H1 (cell line): ENCODE results near the gene CLEC1A. TPM values are rescaled to one million over a fixed set of nuclear protein-coding genes. Genes with fewer than 3 reads are reported as not detected.

Experiments
- CTCF ChIA-PET: fragments of 300-600 bp; sonication (Branson Sonifier 250); formaldehyde crosslinking; loops from one replicate; lab custom pipeline; 2021; ENCODE audit not compliant: partially characterized antibody; lab: Charles Lee
- POLR2A ChIA-PET: fragments of 300-600 bp; sonication (Branson Sonifier 250); formaldehyde crosslinking; loops from one replicate; lab custom pipeline; 2021; ENCODE audit warnings: inconsistent platforms; ENCODE audit not compliant: partially characterized antibody; lab: Charles Lee
- DNase-seq, 2 experiments: peaks; one replicate each; pipeline versions ENCODE4 v3.0.0 to v3.0.0-alpha.2; 2010 to 2022; ENCODE audit warnings: low spot score in 2 of 2, low read depth in 1 of 2, mixed read lengths in 1 of 2
- FAIRE-seq: peaks from 2 replicates; lab custom pipeline; 2011; peaks lifted over from hg19 to GRCh38; lab: Jason Lieb, UNC
- H2AFZ ChIP-seq: 2 replicates; pipeline ENCODE4 v1.8.1; 2012; ENCODE audit warnings: low read length, inconsistent platforms
- H2AK5ac ChIP-seq: 2 replicates; pipeline ENCODE4 v1.6.1; 2013; ENCODE audit warnings: low read depth, low read length
- H2BK120ac ChIP-seq: replicated peaks from 2 replicates; pipeline ENCODE3; 2013; ENCODE audit warnings: low read depth, low read length, inconsistent platforms
- H2BK12ac ChIP-seq: 2 replicates; pipeline ENCODE4 v1.6.1; 2013; ENCODE audit warnings: low read depth, low read length
- H2BK15ac ChIP-seq: 2 replicates; pipeline ENCODE4 v1.6.1; 2013; ENCODE audit warnings: low read length
- H2BK20ac ChIP-seq: 2 replicates; pipeline ENCODE4 v1.6.1; 2013; ENCODE audit warnings: low read length
- H2BK5ac ChIP-seq: 2 replicates; pipeline ENCODE4 v1.6.1; 2013; ENCODE audit warnings: low read depth, low read length
- H3K14ac ChIP-seq: 2 replicates; pipeline ENCODE4 v1.6.1; 2013; ENCODE audit warnings: inconsistent platforms; ENCODE audit not compliant: insufficient read length
- H3K18ac ChIP-seq: 2 replicates; pipeline ENCODE4 v1.6.1; 2013; ENCODE audit warnings: low read length; ENCODE audit errors: extremely low read depth
- H3K23ac ChIP-seq: 2 replicates; pipeline ENCODE4 v1.6.1; 2013; ENCODE audit warnings: inconsistent platforms; ENCODE audit not compliant: insufficient read length
- H3K23me2 ChIP-seq: 2 replicates; pipeline ENCODE4 v1.6.1; 2013; ENCODE audit warnings: low read depth, low read length
- H3K27ac ChIP-seq: 2 replicates; pipeline ENCODE4 v1.6.1; 2011; ENCODE audit warnings: low read depth, low read length, inconsistent platforms
- H3K27me3 ChIP-seq, 4 experiments: replicated peaks in 1 of 4; 1 replicate in 1 of 4; 2 replicates in 3 of 4; pipeline versions ENCODE4 v1.6.1 to v1.8.1; 2011 to 2013; ENCODE audit warnings: low read length in 3 of 4, mild to moderate bottlenecking in 3 of 4, inconsistent platforms in 2 of 4, mixed read lengths in 2 of 4, moderate library complexity in 1 of 4; ENCODE audit not compliant: control insufficient read depth in 3 of 4, insufficient read depth in 3 of 4; ENCODE audit errors: extremely low read depth in 1 of 4
- H3K36me3 ChIP-seq, 4 experiments: 2 replicates each; pipeline versions ENCODE4 v1.6.1 to v1.8.1; 2011 to 2013; ENCODE audit warnings: mild to moderate bottlenecking in 4 of 4, low read length in 3 of 4, moderate library complexity in 2 of 4, control low read depth in 1 of 4, inconsistent platforms in 1 of 4; ENCODE audit not compliant: insufficient read depth in 4 of 4, control insufficient read depth in 2 of 4
- H3K4ac ChIP-seq: replicated peaks from 2 replicates; pipeline ENCODE3; 2013; ENCODE audit warnings: low read length, low read depth, mixed read lengths, inconsistent platforms; ENCODE audit not compliant: insufficient read length
- H3K4me1 ChIP-seq, 4 experiments: replicated peaks in 1 of 4; 1 replicate in 1 of 4; 2 replicates in 3 of 4; pipeline versions ENCODE4 v1.6.1 to v1.8.1; 2011 to 2013; ENCODE audit warnings: low read length in 3 of 4, inconsistent platforms in 2 of 4, mixed read lengths in 1 of 4; ENCODE audit not compliant: insufficient read depth in 4 of 4, control insufficient read depth in 3 of 4
- H3K4me2 ChIP-seq, 2 experiments: 2 replicates each; pipeline versions ENCODE4 v1.6.1 to v1.8.1; 2011 to 2013; ENCODE audit warnings: low read depth in 2 of 2, low read length in 2 of 2, control low read depth in 1 of 2, inconsistent platforms in 1 of 2, mild to moderate bottlenecking in 1 of 2; ENCODE audit not compliant: insufficient read depth in 1 of 2
- H3K4me3 ChIP-seq, 4 experiments: fragments of 200-600, 300-600 bp in 1 of 4; sonication (generic), shearing (Covaris generic), sonication (Bioruptor Twin) in 1 of 4; 2 replicates each; pipeline versions ENCODE4 v1.5.1 to v1.8.1; 2011 to 2016; ENCODE audit warnings: low read length in 4 of 4, low read depth in 3 of 4, control low read depth in 2 of 4, inconsistent platforms in 2 of 4, mild to moderate bottlenecking in 2 of 4, mixed read lengths in 1 of 4, moderate library complexity in 1 of 4; ENCODE audit not compliant: insufficient read depth in 2 of 4; ENCODE audit errors: extremely low read depth in 1 of 4
- H3K56ac ChIP-seq: replicated peaks from 2 replicates; pipeline ENCODE3; 2013; ENCODE audit warnings: low read depth, mild to moderate bottlenecking, mixed read lengths, low read length, inconsistent platforms; ENCODE audit not compliant: insufficient read length
- H3K79me1 ChIP-seq: 2 replicates; pipeline ENCODE4 v1.6.1; 2013; ENCODE audit warnings: low read depth, low read length, control low read depth
- H3K79me2 ChIP-seq, 2 experiments: 2 replicates each; pipeline versions ENCODE4 v1.6.1 to v1.8.1; 2012 to 2013; ENCODE audit warnings: low read length in 2 of 2, mild to moderate bottlenecking in 2 of 2, inconsistent platforms in 1 of 2; ENCODE audit not compliant: insufficient read depth in 2 of 2, control insufficient read depth in 1 of 2
- H3K9ac ChIP-seq, 4 experiments: replicated peaks in 1 of 4; 1 replicate in 1 of 4; 2 replicates in 3 of 4; pipeline versions ENCODE4 v1.6.1 to v1.8.1; 2011 to 2013; ENCODE audit warnings: low read depth in 3 of 4, low read length in 3 of 4, control low read depth in 2 of 4, mild to moderate bottlenecking in 2 of 4, moderate library complexity in 2 of 4, inconsistent platforms in 1 of 4; ENCODE audit errors: extremely low read depth in 1 of 4
- H3K9me3 ChIP-seq, 2 experiments: 2 replicates each; pipeline versions ENCODE4 v1.6.1 to v1.8.1; 2012 to 2013; ENCODE audit warnings: mild to moderate bottlenecking in 2 of 2, moderate library complexity in 2 of 2, control low read depth in 1 of 2, inconsistent platforms in 1 of 2, low read depth in 1 of 2, low read length in 1 of 2, mixed read lengths in 1 of 2; ENCODE audit not compliant: insufficient read depth in 2 of 2
- H4K20me1 ChIP-seq, 2 experiments: replicated peaks in 1 of 2; 2 replicates each; pipeline versions ENCODE3 to v1.8.1; 2011 to 2013; ENCODE audit warnings: inconsistent platforms in 2 of 2, low read length in 2 of 2, mild to moderate bottlenecking in 1 of 2; ENCODE audit not compliant: insufficient read depth in 2 of 2, control insufficient read depth in 1 of 2
- H4K5ac ChIP-seq: 2 replicates; pipeline ENCODE4 v1.6.1; 2013; ENCODE audit warnings: low read length, low read depth, mixed read lengths, inconsistent platforms; ENCODE audit not compliant: insufficient read length
- H4K8ac ChIP-seq: 2 replicates; pipeline ENCODE4 v1.8.0; 2013; ENCODE audit warnings: mild to moderate bottlenecking, moderate library complexity, low read length, inconsistent platforms; ENCODE audit not compliant: insufficient read depth; ENCODE audit errors: extremely low read depth
- H4K91ac ChIP-seq: replicated peaks from 2 replicates; pipeline ENCODE3; 2013; ENCODE audit warnings: low read length, mixed read lengths, inconsistent platforms; ENCODE audit not compliant: insufficient read length
- HDAC6 ChIP-seq: IDR thresholded peaks from one replicate; pipeline ENCODE4 v1.7.1; 2012; ENCODE audit warnings: low read depth, mild to moderate bottlenecking, inconsistent platforms, low read length, moderate library complexity
- KDM1A ChIP-seq: fragments of 200-600, 300-600 bp; sonication (generic); IDR thresholded peaks from 2 replicates; pipeline ENCODE4 v1.7.1; 2016; ENCODE audit warnings: mild to moderate bottlenecking, low read length, borderline replicate concordance
- WGBS, 2 experiments: shearing (Covaris generic) in 1 of 2; methylation state at CpG; one replicate each; pipeline versions ENCODE4 v1.1.6 to v1.1.7; 2013 to 2015; ENCODE audit warnings: low lambda C conversion rate in 2 of 2, mixed read lengths in 2 of 2, inconsistent platforms in 1 of 2, low coverage in 1 of 2, missing lambda C conversion rate in 1 of 2; ENCODE audit not compliant: insufficient replicate concordance in 2 of 2, insufficient coverage in 1 of 2, insufficient read length in 1 of 2; ENCODE audit errors: extremely low coverage in 1 of 2, missing lambda C conversion rate in 1 of 2; 5-methylcytosine and 5-hydroxymethylcytosine counted together
- polyA plus RNA-seq, 7 experiments: library from polyadenylated mRNA; depleted of rRNA in 3 of 7; stranded (reverse) in 5 of 7; unstranded in 2 of 7; fragments of >200 nt in 5 of 7; fragments of 200-250 nt in 2 of 7; gene quantifications; 1 replicate in 5 of 7; 2 replicates in 1 of 7; 4 replicates in 1 of 7; pipeline versions ENCODE4 v1.2.1 to v1.2.3, GENCODE V29; 2011 to 2013; ENCODE audit warnings: missing spikeins in 2 of 7, mixed read lengths in 2 of 7
- total RNA-seq: library from RNA; stranded (reverse); fragmentation: NEBNext Ultra II Directional; extraction: Animal tissue kit (Norgen Biotek cat#: 25700); gene quantifications from 2 replicates; pipeline ENCODE4 v1.2.1, GENCODE V29; 2021

The CLEC1A gene
- total and polyA plus RNA-seq, 2 of the 8 experiments (the other 6 are each of a cell fraction or from before 2014, with no cell fraction given) = 0.20 TPM; not detected in 1

DNA sequence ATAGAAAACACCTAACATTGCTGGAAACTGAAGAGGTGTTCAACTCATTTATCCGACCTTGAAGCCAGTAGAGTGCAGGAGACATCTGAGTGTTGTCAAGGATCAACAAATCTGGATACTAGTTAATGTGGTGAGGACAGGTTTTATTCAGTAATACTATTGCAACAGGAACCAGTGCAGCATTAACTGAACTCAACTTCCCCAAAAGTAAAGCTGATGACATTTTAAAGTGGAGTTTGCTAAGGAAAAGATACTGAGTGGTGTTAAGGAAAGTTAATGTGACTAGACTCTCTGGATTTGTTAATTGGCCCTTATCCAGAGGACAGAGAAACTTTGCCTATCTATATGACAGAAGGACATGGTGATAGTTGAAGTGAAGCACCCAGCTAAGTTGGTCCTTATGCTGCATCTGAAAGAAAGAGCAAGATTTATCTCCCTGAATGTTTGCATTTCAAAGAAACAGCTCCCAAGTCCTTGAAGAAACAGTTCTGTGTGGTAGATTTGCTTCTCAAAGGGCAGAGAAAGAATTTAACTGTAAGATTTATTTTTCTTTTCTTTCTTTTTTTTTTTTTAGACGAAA lies 32.4 kb upstream of the CLEC1A start:
- H3K27ac ChIP-seq = no peak overlapping the region
- no peak overlapping the region for H2BK12ac ChIP-seq
- H3K79me2 ChIP-seq = no peaks in the 10 kb centered on the region
- H2BK15ac ChIP-seq = no peak overlapping the region
- H3K18ac ChIP-seq = no peak overlapping the region
- H3K4me2 ChIP-seq = no peak overlapping the region
- CTCF ChIA-PET = interaction anchor here (0.8 to 2.6 kb wide), 8 partner anchors 9 to 380 kb away, joined by 3 to 14 read pairs (median 4); no protein-coding TSS in a partner anchor
- no peak overlapping the region for H2AK5ac ChIP-seq
- no peak overlapping the region; the same call in 1 of the 2 replicates for H2BK20ac ChIP-seq
- no peak overlapping the region for H3K23ac ChIP-seq
- H3K79me1 ChIP-seq = no peaks in the 10 kb centered on the region
- H3K27me3 ChIP-seq = no peaks in the 10 kb centered on the region
- no peak overlapping the region; the same call in 1 of the 2 replicates for H2AFZ ChIP-seq
- H4K91ac ChIP-seq = no peak overlapping the region
- no peak overlapping the region for H3K56ac ChIP-seq
- H3K4ac ChIP-seq = no peak overlapping the region
- H2BK5ac ChIP-seq = no peak overlapping the region
- H4K8ac ChIP-seq = no peak overlapping the region
- no peak for FAIRE-seq
- no peak overlapping the region for H2BK120ac ChIP-seq
- peaks cover 0 to 11% (median 7%) of the 10 kb centered on the region in 4 experiments; a peak in 4 of 7 replicates for H3K4me1 ChIP-seq
- no peak for DNase-seq
- no peak overlapping the region for H3K14ac ChIP-seq
- no peaks in the 10 kb centered on the region for H3K23me2 ChIP-seq
- H4K5ac ChIP-seq = no peak overlapping the region
- no peaks in the 10 kb centered on the region for H4K20me1 ChIP-seq
- no peaks in the 10 kb centered on the region for H3K36me3 ChIP-seq
- no peaks in the 10 kb centered on the region for H3K9me3 ChIP-seq
- POLR2A ChIA-PET = interaction anchor here (1.2 kb wide), 1 partner anchor 22 kb away, joined by 4 read pairs; no protein-coding TSS in a partner anchor
- no peak overlapping the region for H3K4me3 ChIP-seq
- 76% methylated on average over 2 of the region's 2 CpGs; no CpG with 5 or more reads in 1 of the 2 experiments for WGBS, 2 experiments
- H3K9ac ChIP-seq = no peak overlapping the region
- no peak for TF ChIP-seq HDAC6
- no peak for TF ChIP-seq KDM1A
